Brain microvascular endothelial cell (primary cell): ENCODE data around the gene SEC23IP.

Experiments used
- DNase-seq: peaks from one replicate; pipeline ENCODE4 v3.0.0-alpha.2; 2020
- H3K27ac ChIP-seq: fragments of 250-450 bp; sonication (Bioruptor Pico); 2 replicates; pipeline ENCODE4 v1.5.1; 2020; ENCODE audit warnings: mild to moderate bottlenecking, moderate library complexity
- H3K27me3 ChIP-seq: fragments of 250-450 bp; sonication (Bioruptor Pico); replicated peaks from 2 replicates; pipeline ENCODE4 v1.5.1; 2020; ENCODE audit warnings: mild to moderate bottlenecking
- H3K36me3 ChIP-seq: fragments of 250-450 bp; sonication (Bioruptor Pico); replicated peaks from 2 replicates; pipeline ENCODE4 v1.5.1; 2020; ENCODE audit warnings: mild to moderate bottlenecking
- H3K4me3 ChIP-seq: 2 replicates; pipeline ENCODE4 v1.5.1; 2011; ENCODE audit warnings: low read depth, mild to moderate bottlenecking, control low read depth, low read length, moderate library complexity
- CTCF ChIP-seq: IDR thresholded peaks from 2 replicates; pipeline ENCODE4 v1.5.1; 2011; ENCODE audit warnings: low read depth, mild to moderate bottlenecking, moderate library complexity, low read length, control low read depth, inconsistent platforms; ENCODE audit errors: missing control alignments
- in situ Hi-C: cut with HindIII; loops from 2 replicates; pipeline ENCODE4 v1.10.0; 2017; ENCODE audit warnings: low sequenced_read_pairs, low pct_ligation_motif_present

Gene SEC23IP

GRCh38 chr10:119981826-119982225, 89.3 kb downstream of the SEC23IP start:
- DNase-seq, result no peak
- TF ChIP-seq CTCF, result no peak
- Histone ChIP-seq H3K4me3 (no peak overlapping the region), H3K27ac (no peak overlapping the region), H3K27me3 (no peaks in the 10 kb centered on the region), H3K36me3 (no peaks in the 10 kb centered on the region)
- in situ Hi-C loops, result no loop called here

GRCh38 chr10:119988333-119988732, 95.8 kb downstream of the SEC23IP start:
- no peak for DNase-seq
- H3K27me3 ChIP-seq, result no peaks in the 10 kb centered on the region
- TF ChIP-seq CTCF, result no peak
- H3K36me3 ChIP-seq, result no peaks in the 10 kb centered on the region
- no peak overlapping the region for H3K4me3 ChIP-seq
- no peak overlapping the region for H3K27ac ChIP-seq
- in situ Hi-C loops, result no loop called here

DNA sequence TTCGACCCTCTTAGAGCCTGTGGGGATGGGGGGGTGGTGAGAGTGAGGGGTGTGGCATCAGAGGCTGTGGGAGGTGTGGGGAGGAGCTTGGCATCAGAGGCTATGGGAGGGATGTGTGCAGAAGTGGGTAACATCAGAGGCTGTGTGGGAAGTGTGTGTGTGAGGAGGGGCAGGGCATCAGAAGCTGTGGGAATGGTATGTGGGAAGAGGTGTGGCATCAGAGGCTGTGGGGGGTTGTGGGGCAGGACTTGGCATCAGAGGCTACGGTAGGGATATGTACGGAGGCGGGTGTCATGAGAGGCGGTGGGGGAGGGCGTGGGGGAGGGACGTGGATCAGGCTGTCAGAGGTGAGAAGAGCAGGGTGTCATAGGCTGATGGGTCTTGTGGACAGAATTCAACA, 97.4 kb downstream of the SEC23IP start:
- H3K36me3 ChIP-seq, result no peaks in the 10 kb centered on the region
- H3K4me3 ChIP-seq, result no peak overlapping the region
- H3K27me3 ChIP-seq, result no peaks in the 10 kb centered on the region
- TF ChIP-seq CTCF, result no peak
- H3K27ac ChIP-seq, result no peak overlapping the region
- in situ Hi-C loops, result no loop called here
- no peak for DNase-seq

DNA sequence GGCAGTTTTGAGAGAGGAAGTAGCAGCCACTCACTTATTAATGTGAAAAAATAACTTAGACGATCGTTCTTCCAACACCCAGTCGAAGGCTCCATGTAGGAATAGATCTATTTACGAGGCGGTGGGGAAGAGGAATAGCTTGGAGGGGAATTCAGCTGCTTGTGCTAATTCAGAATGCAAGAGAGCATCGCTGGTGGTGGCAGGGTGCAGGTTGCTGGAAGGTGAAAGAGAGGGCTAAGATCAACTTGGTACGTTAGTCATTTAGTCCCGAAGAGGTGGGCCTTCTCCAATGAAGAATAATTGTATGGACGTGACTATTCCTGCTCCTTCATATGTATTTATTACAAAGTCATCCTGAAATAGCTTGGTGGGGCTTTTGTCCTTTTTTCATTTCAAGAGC, 98.5 kb downstream of the SEC23IP start:
- no peaks in the 10 kb centered on the region for H3K36me3 ChIP-seq
- DNase-seq, result no peak

GRCh38 chr10:119991816-119992215, 99.3 kb downstream of the SEC23IP start:
- no peak for DNase-seq
- H3K27me3 ChIP-seq, result no peaks in the 10 kb centered on the region
- no peak overlapping the region for H3K4me3 ChIP-seq
- H3K27ac ChIP-seq, result no peak overlapping the region
- TF ChIP-seq CTCF, result no peak
- in situ Hi-C loops, result no loop called here
- H3K36me3 ChIP-seq, result no peaks in the 10 kb centered on the region

More for the DNA sequence above, 98.5 kb downstream of the SEC23IP start:
- no peak overlapping the region for H3K4me3 ChIP-seq
- H3K27ac ChIP-seq, result no peak overlapping the region
- in situ Hi-C loops, result no loop called here
- H3K27me3 ChIP-seq, result no peaks in the 10 kb centered on the region
- TF ChIP-seq CTCF, result no peak
